HG03103 (cell line): ENCODE measurements around the gene CASZ1.

Experiments
- ATAC-seq: cut with Tn5 transposase; IDR thresholded peaks from one replicate; pipeline ENCODE4 v1.9.1; 2021; ENCODE audit warnings: low read depth; ENCODE audit not compliant: unreplicated experiment

CASZ1 gene

DNA sequence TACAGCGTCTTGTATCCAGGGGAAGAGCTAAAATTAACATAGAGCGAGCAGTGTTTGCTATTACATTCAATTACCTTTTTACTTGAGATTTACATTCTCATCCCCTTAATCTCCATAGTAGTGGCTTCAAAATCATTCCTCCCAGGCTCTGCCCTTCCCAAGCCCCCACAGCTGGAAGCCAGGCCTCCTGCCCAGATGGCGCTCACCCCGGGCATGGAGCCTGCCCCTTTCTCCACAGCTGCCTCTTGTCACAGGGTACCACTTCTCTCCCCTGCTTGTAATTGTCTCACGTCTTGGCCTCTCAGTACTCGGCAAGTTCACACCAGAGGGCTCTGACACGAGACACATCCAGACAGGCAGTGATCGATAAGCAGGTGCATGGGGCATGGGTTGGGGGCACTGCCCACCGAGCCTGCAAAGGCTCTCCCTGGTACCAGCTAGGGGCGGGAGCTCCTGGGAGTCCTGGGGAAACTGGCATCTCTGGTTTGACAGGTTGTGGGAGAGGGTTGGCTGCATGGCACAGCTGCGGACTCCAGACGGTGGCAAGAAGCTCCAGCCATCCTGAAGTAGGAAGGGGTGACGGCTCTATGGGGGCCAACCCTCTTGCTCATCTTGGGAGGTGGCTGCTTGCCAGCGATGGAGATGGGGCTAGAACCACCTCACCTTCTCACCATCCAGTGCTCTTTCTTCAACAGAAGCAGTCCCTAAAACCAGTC, 20.1 kb downstream of the CASZ1 start:
- no peak for ATAC-seq

GRCh38 chr1:10775763-10776162, 20.7 kb downstream of the CASZ1 start:
- no peak for ATAC-seq

DNA sequence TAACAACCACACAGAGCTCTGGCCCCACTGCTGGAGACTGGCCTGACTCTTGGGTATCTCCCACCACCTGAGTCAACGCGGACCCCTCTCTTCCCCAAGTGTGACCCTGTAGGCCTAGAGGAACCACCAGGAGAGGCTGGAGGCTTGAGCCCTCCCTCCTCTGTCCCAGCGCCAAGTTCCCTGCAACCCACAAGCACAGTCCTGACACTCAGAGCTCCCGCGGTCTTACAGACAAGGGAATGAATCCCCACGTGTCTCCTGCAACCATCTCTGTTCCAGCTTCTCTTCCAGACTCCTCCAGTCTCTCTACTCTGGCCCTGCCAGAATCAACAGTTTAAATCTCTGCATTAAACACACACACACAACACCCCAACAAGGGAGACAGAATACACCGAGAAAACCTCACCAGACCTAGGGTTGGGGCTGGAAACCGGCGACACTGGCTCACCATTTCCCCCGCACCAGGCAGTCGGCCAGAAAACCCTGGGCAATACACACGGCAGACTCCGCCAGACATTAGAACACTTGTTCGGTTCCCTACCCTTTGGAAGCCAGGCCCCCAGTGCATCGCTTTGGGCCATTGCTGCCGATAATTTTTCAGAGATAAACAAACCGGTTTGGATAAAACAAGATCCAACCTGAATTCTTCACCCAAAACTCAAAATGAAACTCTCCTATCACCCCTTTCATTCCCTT, 21.7 kb downstream of the CASZ1 start:
- ATAC-seq = no peak

- ATAC-seq = no peak
Observed at GRCh38 chr1:10773851-10774614, 22.4 kb downstream of the CASZ1 start.

GRCh38 chr1:10773376-10773775, 23.1 kb downstream of the CASZ1 start:
- ATAC-seq = no peak

DNA sequence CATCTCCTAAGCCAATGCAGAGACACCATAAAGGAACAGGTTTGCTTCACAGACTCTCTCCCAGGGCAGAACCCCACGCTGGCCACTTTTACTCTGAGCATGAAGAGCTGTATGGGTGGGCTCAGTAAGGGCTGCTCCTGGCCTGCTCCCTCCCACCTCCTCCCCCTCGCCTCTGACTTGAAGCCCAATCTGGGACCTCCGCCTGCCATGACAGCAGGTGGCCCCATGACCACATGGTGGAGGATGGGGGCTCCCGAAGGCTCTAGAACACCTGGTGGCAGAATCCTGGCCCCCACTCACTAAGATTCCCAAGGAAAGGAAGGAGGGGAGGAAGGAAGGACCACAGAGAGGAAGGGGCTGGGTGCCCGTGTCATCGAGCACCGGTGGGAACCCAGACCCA, 23.7 kb downstream of the CASZ1 start:
- no peak for ATAC-seq

DNA sequence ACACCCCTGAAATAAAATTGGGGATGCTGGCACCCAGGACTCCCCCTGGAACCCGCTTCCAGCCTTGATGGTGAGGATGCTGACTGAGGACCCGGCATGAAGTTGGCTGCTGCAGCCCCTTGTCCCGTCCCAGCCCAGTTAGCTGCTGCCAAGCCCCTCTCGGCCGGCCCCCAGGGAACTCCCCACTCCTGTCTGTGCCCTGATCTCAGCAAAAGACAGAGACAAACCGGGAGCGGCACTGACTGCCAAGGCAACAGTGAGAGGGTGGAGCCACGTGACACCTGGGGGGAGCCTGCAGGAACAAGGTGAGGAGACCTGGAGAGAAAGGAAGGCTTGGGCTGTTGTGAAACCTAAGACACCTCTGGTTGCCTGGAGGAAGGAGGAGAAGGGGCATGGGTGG, 24.7 kb downstream of the CASZ1 start:
- ATAC-seq = no peak

DNA sequence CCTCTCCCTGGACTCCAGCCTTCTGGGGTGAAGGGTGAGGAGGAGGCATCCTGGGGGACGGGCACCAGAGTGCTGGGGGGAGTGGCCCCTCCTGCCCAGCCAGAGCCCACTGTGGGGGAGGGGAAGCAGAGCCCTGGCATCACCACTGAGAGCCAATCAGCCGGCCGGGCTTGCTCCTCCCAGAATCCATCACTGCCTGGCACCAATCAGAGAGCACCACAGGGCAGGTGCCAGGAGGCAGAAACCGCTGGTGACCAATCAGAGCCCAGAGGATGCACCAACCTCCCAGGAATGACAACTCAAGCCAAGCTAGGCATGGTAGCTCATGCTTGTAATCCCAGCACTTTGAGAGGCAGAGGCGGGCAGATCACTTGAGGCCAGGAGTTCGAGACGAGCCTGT, 27.9 kb downstream of the CASZ1 start:
- no peak for ATAC-seq

GRCh38 chr1:10767282-10767681, 29.2 kb downstream of the CASZ1 start:
- no peak for ATAC-seq

DNA sequence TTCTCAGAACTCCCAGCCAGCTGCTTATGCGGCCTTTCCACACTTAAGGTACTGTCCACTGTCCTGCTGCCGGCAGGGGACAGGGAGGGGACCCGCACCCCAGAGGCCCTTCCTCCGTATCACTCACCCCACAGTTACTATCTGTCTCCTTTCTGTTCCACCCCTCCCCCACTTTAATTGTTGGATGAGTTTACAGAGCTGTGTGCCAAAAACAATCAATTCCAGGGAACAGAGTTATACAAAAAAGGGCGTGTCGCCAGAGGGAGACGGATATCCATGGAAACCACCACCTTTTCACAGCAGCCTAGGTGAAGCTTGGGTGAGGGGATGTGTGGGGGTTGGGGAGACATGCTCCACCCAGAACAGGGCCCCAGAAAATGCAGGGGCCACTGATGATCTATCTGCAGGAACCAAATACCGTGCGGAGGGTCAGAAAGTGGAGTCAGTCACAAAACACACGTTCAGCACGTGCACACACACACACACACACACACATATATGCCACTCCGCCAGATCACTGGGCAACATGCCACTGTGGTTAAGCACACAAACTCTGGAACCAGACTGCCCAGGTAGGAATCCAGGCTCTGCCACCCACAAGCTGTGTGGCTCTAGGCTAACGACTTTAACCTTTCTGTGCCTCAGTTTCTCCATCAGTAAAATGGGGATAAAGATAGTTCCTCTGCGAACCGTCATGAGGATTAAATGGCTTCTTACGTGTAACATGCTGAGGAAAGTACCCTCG, 30.5 kb downstream of the CASZ1 start:
- ATAC-seq = no peak

GRCh38 chr1:10765304-10765703, 31.1 kb downstream of the CASZ1 start:
- no peak for ATAC-seq

- ATAC-seq = no peak
Observed at GRCh38 chr1:10764296-10764798, 32.1 kb downstream of the CASZ1 start.

DNA sequence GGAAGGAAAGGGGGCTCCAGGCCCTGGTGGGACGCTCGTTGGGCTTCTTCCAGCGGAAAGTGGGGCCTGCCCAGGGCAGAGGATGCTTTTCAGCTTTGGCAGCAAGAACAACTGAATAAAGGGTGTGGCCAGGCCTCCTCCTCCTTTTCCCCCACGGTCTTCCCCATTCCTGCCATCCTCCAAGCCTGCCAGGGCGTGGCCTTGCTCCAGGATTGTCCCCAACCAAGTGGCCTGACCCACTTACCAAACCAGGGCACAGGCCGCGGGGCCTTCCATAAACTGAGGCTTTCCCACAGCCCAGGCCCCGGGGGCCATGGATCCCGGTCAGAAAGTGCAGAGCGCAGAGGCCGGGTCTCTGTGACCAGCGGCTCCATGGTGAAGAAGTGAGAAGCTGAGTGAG, 33.6 kb downstream of the CASZ1 start:
- no peak for ATAC-seq

DNA sequence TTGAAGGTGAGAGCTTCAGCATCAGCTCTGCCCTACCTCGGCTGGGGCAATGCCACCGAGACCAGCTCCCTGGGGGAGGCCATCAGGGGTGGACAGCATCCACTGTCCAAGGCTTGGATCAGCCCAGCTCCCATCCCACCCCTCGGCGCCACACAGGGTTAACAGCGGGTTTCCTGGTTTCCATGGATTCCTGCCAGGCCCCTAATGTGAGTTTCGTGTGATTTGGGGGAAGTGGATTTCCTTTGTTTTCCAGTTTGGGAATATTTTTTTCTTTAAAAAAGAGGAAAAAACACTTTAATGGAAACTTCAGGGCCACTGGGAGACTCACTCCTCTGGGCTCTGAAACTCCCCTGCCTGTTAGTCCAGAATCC, 34.3 kb downstream of the CASZ1 start:
- ATAC-seq = no peak

- ATAC-seq = no peak
Observed at GRCh38 chr1:10761503-10762152, 34.8 kb downstream of the CASZ1 start.

DNA sequence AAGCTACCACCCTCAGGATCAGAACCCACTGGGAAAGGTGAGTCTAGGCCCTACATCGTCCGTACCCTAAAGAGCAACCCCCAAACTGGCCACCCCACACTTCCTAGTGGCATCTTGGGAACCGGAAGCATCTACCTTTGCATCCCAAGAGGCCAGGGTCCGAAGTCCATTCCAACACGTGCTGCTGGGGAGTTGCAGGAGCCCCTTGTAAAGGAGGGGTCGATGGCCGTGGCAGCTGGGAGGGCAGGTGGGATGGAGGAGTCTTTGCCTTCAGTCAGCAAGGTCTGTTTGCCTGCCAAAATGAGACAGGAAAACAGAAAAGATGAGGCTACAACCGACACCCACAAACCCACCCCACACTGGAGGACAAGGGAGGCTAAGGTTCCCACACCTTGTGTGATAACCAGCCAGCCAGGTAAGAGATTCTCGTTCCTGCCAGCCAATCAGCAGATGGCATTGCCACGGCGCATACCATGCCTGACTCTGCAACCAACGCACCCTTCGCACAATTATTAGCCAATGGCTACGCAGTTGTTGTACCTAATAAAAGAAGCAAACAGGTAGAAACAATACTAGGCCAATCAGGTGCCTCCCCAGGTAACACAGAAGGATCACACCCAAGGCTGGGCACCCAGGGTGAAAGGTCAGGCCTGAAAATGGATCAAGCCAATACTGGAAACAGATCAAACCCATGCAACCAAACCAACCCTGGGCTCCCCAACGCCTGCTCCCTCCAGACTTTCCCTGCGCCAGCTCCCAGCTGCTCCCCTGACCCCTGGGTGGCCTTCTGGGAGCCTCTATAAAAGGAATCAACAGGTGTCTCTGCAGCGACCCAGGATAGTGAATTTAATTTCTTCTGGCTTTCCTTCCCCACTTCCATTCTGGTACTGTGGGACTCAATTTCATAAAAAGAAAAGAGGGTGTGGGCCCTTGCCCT, 35.6 kb downstream of the CASZ1 start:
- no peak for ATAC-seq

- ATAC-seq = no peak
Observed at GRCh38 chr1:10759413-10760200, 36.8 kb downstream of the CASZ1 start.

DNA sequence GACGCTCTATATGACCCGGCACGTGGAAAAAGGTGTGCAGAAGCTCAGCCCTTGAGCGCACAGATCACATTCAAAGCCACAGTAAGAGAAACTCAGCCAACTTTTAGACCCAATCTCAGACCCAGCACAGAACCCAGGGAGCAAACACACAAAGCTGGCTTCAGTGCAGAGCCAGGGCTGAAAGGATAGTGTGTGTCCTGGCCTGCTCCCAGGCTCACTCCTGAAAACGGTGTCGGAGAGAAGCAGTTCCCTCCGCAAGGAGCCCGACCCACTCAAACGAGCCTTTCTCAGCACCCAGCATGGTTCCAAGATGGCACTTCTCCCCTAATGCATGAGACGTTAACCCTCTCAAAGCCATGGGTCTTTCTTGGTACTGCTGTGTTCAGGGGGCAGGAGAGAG, 39.6 kb downstream of the CASZ1 start:
- no peak for ATAC-seq
